K562 (cell line): ENCODE measurements around the gene IDH3G. TPM values are rescaled to one million over a fixed set of nuclear protein-coding genes. Genes with fewer than 3 reads are reported as not detected.

Experiments used
- ATAC-seq: fragments of 200-7000 bp; cut with Tn5 transposase; 3 replicates; pipeline ENCODE4 v1.9.1; 2020; ENCODE audit warnings: moderate library complexity
- BruUV-seq: library from RNA; stranded (reverse); fragments of 400-500 nt; replicated peaks from 2 replicates; lab custom pipeline; 2021; lab: Mats Ljungman, UMichigan
- CTCF ChIA-PET: fragments of 300-600 bp; formaldehyde crosslinking; extraction: SDS; loops from one replicate; lab custom pipeline; 2021; ENCODE audit warnings: low intra/inter-chr PET ratio; lab: Yijun Ruan, JAX
- POLR2A ChIA-PET: fragments of 300-600, 350-650 bp; sonication (Branson Sonifier 250); formaldehyde crosslinking; extraction: SDS; loops from one replicate; lab custom pipeline; 2021; ENCODE audit warnings: antibody characterized with exemption, inconsistent platforms; lab: Yijun Ruan, JAX
- DNase-seq, 4 experiments: peaks; one replicate each; pipeline versions ENCODE4 v3.0.0 to v3.0.0-alpha.2; 2011 to 2018; ENCODE audit warnings: low spot score in 3 of 4, mixed read lengths in 3 of 4; ENCODE audit errors: extremely low read depth in 1 of 4
- FAIRE-seq: peaks from 2 replicates; lab custom pipeline; 2011; peaks lifted over from hg19 to GRCh38; lab: Jason Lieb, UNC
- H2AFZ ChIP-seq: 2 replicates; pipeline ENCODE4 v1.6.0; 2011; ENCODE audit warnings: low read depth, low read length, control low read depth, inconsistent platforms
- H3K27ac ChIP-seq: fragments of 200-600 bp; 3 replicates; pipeline ENCODE4 v1.8.0; 2011; ENCODE audit warnings: low read depth, mild to moderate bottlenecking, control low read depth, inconsistent platforms, low read length, moderate library complexity, mixed read lengths; ENCODE audit errors: extremely low read depth
- H3K27me3 ChIP-seq, 2 experiments: fragments of 300-600 bp in 1 of 2; 2 replicates in 1 of 2; 3 replicates in 1 of 2; pipeline versions ENCODE4 v1.6.0 to v1.8.0; 2011; ENCODE audit warnings: inconsistent platforms in 2 of 2, low read length in 2 of 2, mild to moderate bottlenecking in 1 of 2, mixed read lengths in 1 of 2, moderate library complexity in 1 of 2; ENCODE audit not compliant: control insufficient read depth in 2 of 2, insufficient read depth in 2 of 2
- H3K36me3 ChIP-seq: fragments of 300-600 bp; 3 replicates; pipeline ENCODE4 v1.8.0; 2011; ENCODE audit warnings: mild to moderate bottlenecking, low read length, inconsistent platforms; ENCODE audit not compliant: control insufficient read depth, insufficient read depth
- H3K4me1 ChIP-seq, 2 experiments: fragments of 200-600 bp in 1 of 2; replicated peaks in 1 of 2; 2 replicates in 1 of 2; 3 replicates in 1 of 2; pipeline versions ENCODE4 v1.5.1 to v1.8.0; 2011; ENCODE audit warnings: inconsistent platforms in 2 of 2, low read length in 2 of 2, mild to moderate bottlenecking in 1 of 2, mixed read lengths in 1 of 2, moderate library complexity in 1 of 2; ENCODE audit not compliant: control insufficient read depth in 2 of 2, insufficient read depth in 2 of 2
- H3K4me2 ChIP-seq: 2 replicates; pipeline ENCODE4 v1.6.1; 2011; ENCODE audit warnings: low read length, control low read depth, inconsistent platforms, mixed read lengths; ENCODE audit not compliant: insufficient read depth
- H3K4me3 ChIP-seq: fragments of 200-600 bp; sonication (generic), shearing (Covaris generic); 2 replicates; pipeline ENCODE4 v1.5.1; 2016; ENCODE audit warnings: control low read depth, inconsistent platforms
- H3K79me2 ChIP-seq: fragments of 200-600 bp; 3 replicates; pipeline ENCODE4 v1.8.0; 2011; ENCODE audit warnings: low read length, inconsistent platforms; ENCODE audit not compliant: control insufficient read depth, insufficient read depth
- H3K9ac ChIP-seq, 2 experiments: 2 replicates each; pipeline versions ENCODE4 v1.6.0 to v1.6.1; 2011; ENCODE audit warnings: low read depth in 2 of 2, low read length in 2 of 2, control low read depth in 1 of 2, inconsistent platforms in 1 of 2, mild to moderate bottlenecking in 1 of 2, mixed read lengths in 1 of 2; ENCODE audit not compliant: insufficient read depth in 1 of 2
- H3K9me1 ChIP-seq: one replicate; pipeline ENCODE4 v1.6.0; 2011; ENCODE audit warnings: inconsistent platforms, mild to moderate bottlenecking, low read length, moderate library complexity; ENCODE audit not compliant: control insufficient read depth, insufficient read depth
- H3K9me3 ChIP-seq: replicated peaks from 2 replicates; pipeline ENCODE4 v1.5.1; 2011; ENCODE audit warnings: low read depth, low read length, inconsistent platforms; ENCODE audit not compliant: control insufficient read depth, insufficient read depth
- H4K20me1 ChIP-seq: replicated peaks from 2 replicates; pipeline ENCODE4 v1.6.1; 2011; ENCODE audit warnings: low read length, inconsistent platforms, mixed read lengths; ENCODE audit not compliant: control insufficient read depth, insufficient read depth
- CXXC5 ChIP-seq: fragments of 250-450 bp; sonication (Bioruptor Pico); IDR thresholded peaks from 2 replicates; pipeline ENCODE4 v1.8.0; 2022; ENCODE audit warnings: inconsistent platforms, mild to moderate bottlenecking, moderate library complexity
- MYNN ChIP-seq, 2 experiments: sonication (generic); formaldehyde crosslinking in 1 of 2; IDR thresholded peaks; 2 replicates each; pipeline versions ENCODE4 v1.5.0 to v1.6.1; 2016 to 2020; ENCODE audit warnings: antibody characterized with exemption in 1 of 2, missing genetic modification reagents in 1 of 2
- OTX1 ChIP-seq: fragments of 450-650 bp; formaldehyde crosslinking; IDR thresholded peaks from 2 replicates; pipeline ENCODE4 v1.4.0; 2022; ENCODE audit warnings: mild to moderate bottlenecking
- SRSF7 ChIP-seq: fragments of 200-400 bp; formaldehyde crosslinking; optimal IDR thresholded peaks from 2 replicates; pipeline ENCODE3; 2017; ENCODE audit warnings: mild to moderate bottlenecking, low read depth, low read length
- STAT5B ChIP-seq: fragments of 250-450 bp; sonication (Bioruptor Pico); IDR thresholded peaks from 2 replicates; pipeline ENCODE4 v1.8.0; 2021; ENCODE audit warnings: mild to moderate bottlenecking, inconsistent platforms
- ZBTB26 ChIP-seq: fragments of 450-650 bp; formaldehyde crosslinking; IDR thresholded peaks from 2 replicates; pipeline ENCODE4 v1.4.0; 2022; ENCODE audit warnings: missing genetic modification characterization
- ZNF143 ChIP-seq: sonication (generic); formaldehyde crosslinking; IDR thresholded peaks from 2 replicates; pipeline ENCODE4 v1.9.0; 2022; ENCODE audit warnings: mild to moderate bottlenecking, missing genetic modification reagents
- ZNF445 ChIP-seq: fragments of 250-450 bp; sonication (Bioruptor Pico); IDR thresholded peaks from 2 replicates; pipeline ENCODE4 v1.4.0; 2020; ENCODE audit warnings: low read depth, mild to moderate bottlenecking, moderate library complexity
- WGBS: fragments of 100-300 bp; shearing (Covaris generic); methylation state at CpG from one replicate; pipeline ENCODE4 v1.1.6; 2016; ENCODE audit warnings: low coverage, mixed read lengths; ENCODE audit not compliant: insufficient coverage; ENCODE audit errors: missing lambda C conversion rate; 5-methylcytosine and 5-hydroxymethylcytosine counted together
- in situ Hi-C: fragments of 300-500 bp; cut with MboI; formaldehyde crosslinking; loops from 4 replicates; pipeline ENCODE4 v1.15.0; 2018; ENCODE audit warnings: inconsistent platforms, mixed read lengths
- intact Hi-C: fragments of 100-400 bp; cut with micrococcal nuclease; formaldehyde crosslinking; loops from 2 replicates; pipeline ENCODE4 v1.14.2; 2022
- polyA plus RNA-seq, 8 experiments: library from polyadenylated mRNA; depleted of rRNA in 4 of 8; stranded (reverse) in 5 of 8; unstranded in 3 of 8; fragments of >200 nt; fragmentation: Nextera tagmentation in 2 of 8; fragmentation: Illumina TruSeq in 1 of 8; extraction: Ambion mirVana in 2 of 8; extraction: Trizol in 1 of 8; gene quantifications; 2 replicates each; pipeline versions ENCODE4 v1.2.1 to v1.2.3, GENCODE V29; 2011 to 2014; ENCODE audit warnings: inconsistent platforms in 1 of 8, missing spikeins in 1 of 8
- total RNA-seq, 7 experiments: library from RNA; depleted of rRNA in 6 of 7; stranded (reverse); fragments of >200 nt in 6 of 7; fragmentation: Illumina TruSeq in 2 of 7; extraction: Trizol in 2 of 7; gene quantifications; 2 replicates each; pipeline versions ENCODE4 v1.2.1 to v1.2.3, GENCODE V29; 2011 to 2021; ENCODE audit warnings: low replicate concordance in 1 of 7
- TF ChIP-seq, protein P1 (sequence below): fragments of 250-450 bp; sonication (Bioruptor Pico); IDR thresholded peaks from 2 replicates; pipeline ENCODE4 v1.5.0; 2021; ENCODE audit warnings: mild to moderate bottlenecking, borderline replicate concordance
- TF ChIP-seq, protein P2 (sequence below): fragments of 150-350 bp; conservative IDR thresholded peaks from 2 replicates; pipeline ENCODE4 v1.6.1; 2014; ENCODE audit warnings: low read length
- TF ChIP-seq, protein P3 (sequence below): sonication (generic); formaldehyde crosslinking; IDR thresholded peaks from 2 replicates; pipeline ENCODE4 v1.8.0; 2022; ENCODE audit warnings: missing genetic modification reagents, mild to moderate bottlenecking, borderline replicate concordance

Gene IDH3G
- total and polyA plus RNA-seq, 9 of the 15 experiments (the other 6 are each of a cell fraction or from before 2014, with no cell fraction given), result 24.3 to 72.5 (median 37.9) TPM

- ChIA-PET POLR2A (no interaction called here), CTCF (no interaction called here)
- H3K4me3 ChIP-seq, result no peak overlapping the region
- H3K4me2 ChIP-seq, result no peak overlapping the region
- no TSS peak for BruUV-seq
- WGBS, result 3% methylated on average over 3 of the region's 3 CpGs
- H3K79me2 ChIP-seq, result no peaks in the 10 kb centered on the region
- no peaks in the 10 kb centered on the region for H3K9me3 ChIP-seq
- H2AFZ ChIP-seq, result no peak overlapping the region
- no peaks in the 10 kb centered on the region for H3K36me3 ChIP-seq
- H3K9me1 ChIP-seq, result no peaks in the 10 kb centered on the region
- H3K9ac ChIP-seq, result no peak overlapping the region
- in situ Hi-C loops (no loop called here), intact Hi-C loops (no loop called here)
- TF ChIP-seq, protein P1, sequence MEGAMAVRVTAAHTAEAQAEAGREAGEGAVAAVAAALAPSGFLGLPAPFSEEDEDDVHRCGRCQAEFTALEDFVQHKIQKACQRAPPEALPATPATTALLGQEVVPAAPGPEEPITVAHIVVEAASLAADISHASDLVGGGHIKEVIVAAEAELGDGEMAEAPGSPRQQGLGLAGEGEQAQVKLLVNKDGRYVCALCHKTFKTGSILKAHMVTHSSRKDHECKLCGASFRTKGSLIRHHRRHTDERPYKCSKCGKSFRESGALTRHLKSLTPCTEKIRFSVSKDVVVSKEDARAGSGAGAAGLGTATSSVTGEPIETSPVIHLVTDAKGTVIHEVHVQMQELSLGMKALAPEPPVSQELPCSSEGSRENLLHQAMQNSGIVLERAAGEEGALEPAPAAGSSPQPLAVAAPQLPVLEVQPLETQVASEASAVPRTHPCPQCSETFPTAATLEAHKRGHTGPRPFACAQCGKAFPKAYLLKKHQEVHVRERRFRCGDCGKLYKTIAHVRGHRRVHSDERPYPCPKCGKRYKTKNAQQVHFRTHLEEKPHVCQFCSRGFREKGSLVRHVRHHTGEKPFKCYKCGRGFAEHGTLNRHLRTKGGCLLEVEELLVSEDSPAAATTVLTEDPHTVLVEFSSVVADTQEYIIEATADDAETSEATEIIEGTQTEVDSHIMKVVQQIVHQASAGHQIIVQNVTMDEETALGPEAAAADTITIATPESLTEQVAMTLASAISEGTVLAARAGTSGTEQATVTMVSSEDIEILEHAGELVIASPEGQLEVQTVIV (CRISPR knock-in tag), result no peak
- TF ChIP-seq OTX1 (CRISPR knock-in tag), result no peak
- TF ChIP-seq ZBTB26 (CRISPR knock-in tag), result no peak
- no peak for TF ChIP-seq ZNF445 (CRISPR knock-in tag)
- TF ChIP-seq STAT5B (CRISPR knock-in tag), result no peak
- TF ChIP-seq MYNN (IDR thresholded peaks at IDR 0.05), result no peak
- no peak for TF ChIP-seq MYNN (CRISPR knock-in tag; IDR thresholded peaks at IDR 0.05)
- TF ChIP-seq, protein P2, sequence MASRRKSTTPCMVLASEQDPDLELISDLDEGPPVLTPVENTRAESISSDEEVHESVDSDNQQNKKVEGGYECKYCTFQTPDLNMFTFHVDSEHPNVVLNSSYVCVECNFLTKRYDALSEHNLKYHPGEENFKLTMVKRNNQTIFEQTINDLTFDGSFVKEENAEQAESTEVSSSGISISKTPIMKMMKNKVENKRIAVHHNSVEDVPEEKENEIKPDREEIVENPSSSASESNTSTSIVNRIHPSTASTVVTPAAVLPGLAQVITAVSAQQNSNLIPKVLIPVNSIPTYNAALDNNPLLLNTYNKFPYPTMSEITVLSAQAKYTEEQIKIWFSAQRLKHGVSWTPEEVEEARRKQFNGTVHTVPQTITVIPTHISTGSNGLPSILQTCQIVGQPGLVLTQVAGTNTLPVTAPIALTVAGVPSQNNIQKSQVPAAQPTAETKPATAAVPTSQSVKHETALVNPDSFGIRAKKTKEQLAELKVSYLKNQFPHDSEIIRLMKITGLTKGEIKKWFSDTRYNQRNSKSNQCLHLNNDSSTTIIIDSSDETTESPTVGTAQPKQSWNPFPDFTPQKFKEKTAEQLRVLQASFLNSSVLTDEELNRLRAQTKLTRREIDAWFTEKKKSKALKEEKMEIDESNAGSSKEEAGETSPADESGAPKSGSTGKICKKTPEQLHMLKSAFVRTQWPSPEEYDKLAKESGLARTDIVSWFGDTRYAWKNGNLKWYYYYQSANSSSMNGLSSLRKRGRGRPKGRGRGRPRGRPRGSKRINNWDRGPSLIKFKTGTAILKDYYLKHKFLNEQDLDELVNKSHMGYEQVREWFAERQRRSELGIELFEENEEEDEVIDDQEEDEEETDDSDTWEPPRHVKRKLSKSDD, result no peak
- TF ChIP-seq CXXC5 (CRISPR knock-in tag), result no peak
- TF ChIP-seq ZNF143 (CRISPR knock-in tag), result no peak
- TF ChIP-seq SRSF7, result no peak
- TF ChIP-seq, protein P3, sequence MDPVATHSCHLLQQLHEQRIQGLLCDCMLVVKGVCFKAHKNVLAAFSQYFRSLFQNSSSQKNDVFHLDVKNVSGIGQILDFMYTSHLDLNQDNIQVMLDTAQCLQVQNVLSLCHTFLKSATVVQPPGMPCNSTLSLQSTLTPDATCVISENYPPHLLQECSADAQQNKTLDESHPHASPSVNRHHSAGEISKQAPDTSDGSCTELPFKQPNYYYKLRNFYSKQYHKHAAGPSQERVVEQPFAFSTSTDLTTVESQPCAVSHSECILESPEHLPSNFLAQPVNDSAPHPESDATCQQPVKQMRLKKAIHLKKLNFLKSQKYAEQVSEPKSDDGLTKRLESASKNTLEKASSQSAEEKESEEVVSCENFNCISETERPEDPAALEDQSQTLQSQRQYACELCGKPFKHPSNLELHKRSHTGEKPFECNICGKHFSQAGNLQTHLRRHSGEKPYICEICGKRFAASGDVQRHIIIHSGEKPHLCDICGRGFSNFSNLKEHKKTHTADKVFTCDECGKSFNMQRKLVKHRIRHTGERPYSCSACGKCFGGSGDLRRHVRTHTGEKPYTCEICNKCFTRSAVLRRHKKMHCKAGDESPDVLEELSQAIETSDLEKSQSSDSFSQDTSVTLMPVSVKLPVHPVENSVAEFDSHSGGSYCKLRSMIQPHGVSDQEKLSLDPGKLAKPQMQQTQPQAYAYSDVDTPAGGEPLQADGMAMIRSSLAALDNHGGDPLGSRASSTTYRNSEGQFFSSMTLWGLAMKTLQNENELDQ (CRISPR knock-in tag), result no peak
- H3K27me3 ChIP-seq, result peaks cover 22 to 57% of the 10 kb centered on the region in 2 experiments; a peak in 4 of 5 replicates
- H3K27ac ChIP-seq, result no peak overlapping the region
- no peak for DNase-seq
- no peak for FAIRE-seq
- ATAC-seq, result no peak
- peaks cover 0 to 28% of the 10 kb centered on the region in 2 experiments; a peak in 2 of 5 replicates for H3K4me1 ChIP-seq
- no peaks in the 10 kb centered on the region for H4K20me1 ChIP-seq
Observed at GRCh38 chrX:153827016-153827415, 32.8 kb upstream of the IDH3G start.
